ENCODE measurements around the gene CBX4.

DNA sequence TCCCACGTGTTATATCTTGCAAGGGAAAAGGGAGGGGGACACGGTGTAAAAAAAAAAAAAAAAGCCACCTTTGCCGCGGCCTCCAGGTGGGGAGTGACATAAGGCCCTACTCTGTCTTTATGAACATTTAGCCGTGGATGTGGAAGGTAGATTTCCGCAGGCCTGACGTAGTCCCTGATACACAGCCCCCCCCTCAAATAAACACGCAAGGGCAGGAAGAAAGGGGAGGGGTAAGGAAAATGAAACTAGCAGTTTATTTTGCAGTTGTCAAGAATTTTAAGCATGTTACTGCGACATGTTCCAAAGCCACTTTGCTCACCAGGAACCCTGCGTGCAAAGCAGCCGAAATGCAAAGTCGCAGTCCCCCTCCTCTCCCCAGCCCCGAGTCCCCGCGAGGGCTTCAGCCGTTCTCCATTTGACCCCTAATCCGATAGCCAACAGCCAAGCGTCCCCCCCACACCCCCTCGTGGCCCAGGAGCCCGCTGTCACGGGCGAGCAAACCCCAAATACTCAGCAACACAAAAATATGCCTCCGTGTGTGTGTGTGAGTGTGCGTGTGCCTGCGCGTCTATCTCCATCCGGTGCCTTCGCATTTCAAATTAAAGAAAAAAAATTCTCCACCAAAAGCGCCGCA, 1.2 kb downstream of the CBX4 start:
- TF ChIP-seq POLR2A (IDR thresholded peaks at IDR 0.05): no peak
- TF ChIP-seq, protein P1, sequence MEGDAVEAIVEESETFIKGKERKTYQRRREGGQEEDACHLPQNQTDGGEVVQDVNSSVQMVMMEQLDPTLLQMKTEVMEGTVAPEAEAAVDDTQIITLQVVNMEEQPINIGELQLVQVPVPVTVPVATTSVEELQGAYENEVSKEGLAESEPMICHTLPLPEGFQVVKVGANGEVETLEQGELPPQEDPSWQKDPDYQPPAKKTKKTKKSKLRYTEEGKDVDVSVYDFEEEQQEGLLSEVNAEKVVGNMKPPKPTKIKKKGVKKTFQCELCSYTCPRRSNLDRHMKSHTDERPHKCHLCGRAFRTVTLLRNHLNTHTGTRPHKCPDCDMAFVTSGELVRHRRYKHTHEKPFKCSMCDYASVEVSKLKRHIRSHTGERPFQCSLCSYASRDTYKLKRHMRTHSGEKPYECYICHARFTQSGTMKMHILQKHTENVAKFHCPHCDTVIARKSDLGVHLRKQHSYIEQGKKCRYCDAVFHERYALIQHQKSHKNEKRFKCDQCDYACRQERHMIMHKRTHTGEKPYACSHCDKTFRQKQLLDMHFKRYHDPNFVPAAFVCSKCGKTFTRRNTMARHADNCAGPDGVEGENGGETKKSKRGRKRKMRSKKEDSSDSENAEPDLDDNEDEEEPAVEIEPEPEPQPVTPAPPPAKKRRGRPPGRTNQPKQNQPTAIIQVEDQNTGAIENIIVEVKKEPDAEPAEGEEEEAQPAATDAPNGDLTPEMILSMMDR (IDR thresholded peaks at IDR 0.05 in 4 of 5, conservative IDR thresholded peaks at IDR 0.05 in 1 of 5): no peak

All from gastrocnemius medialis (tissue), 4 donors.